Thyroid gland (tissue), 4 donors: ENCODE data around the gene GPR158. TPM values are rescaled to one million over a fixed set of nuclear protein-coding genes. Genes with fewer than 3 reads are reported as not detected.

Experiments used
- DNase-seq, 2 donors: peaks; one replicate each; pipeline ENCODE4 v3.0.0-alpha.2; 2019
- H3K27ac ChIP-seq, 3 donors: fragments of 200-600 bp; sonication (generic); 1 replicate in 2 of 3; 2 replicates in 1 of 3; pipeline ENCODE4 v1.5.1; 2016 to 2019; ENCODE audit warnings: mild to moderate bottlenecking in 1 of 3, moderate library complexity in 1 of 3
- H3K27me3 ChIP-seq: fragments of 200-600 bp; sonication (generic); one replicate; pipeline ENCODE4 v1.5.1; 2019
- H3K36me3 ChIP-seq, 2 donors: fragments of 200-600 bp; sonication (generic); one replicate each; pipeline ENCODE4 v1.5.1; 2016 to 2019
- H3K4me1 ChIP-seq, 2 donors: fragments of 200-600 bp; sonication (generic); one replicate each; pipeline ENCODE4 v1.5.1; 2017 to 2019
- H3K4me3 ChIP-seq, 3 donors: fragments of 200-600 bp; sonication (generic); replicated peaks in 1 of 3; 1 replicate in 2 of 3; 2 replicates in 1 of 3; pipeline ENCODE4 v1.5.1; 2016; ENCODE audit warnings: mild to moderate bottlenecking in 1 of 3
- H3K9me3 ChIP-seq: fragments of 200-600 bp; sonication (generic); one replicate; pipeline ENCODE4 v1.5.1; 2017
- CTCF ChIP-seq, 6 experiments: fragments of 200-600 bp in 3 of 6; fragments of 450-650 bp in 3 of 6; sonication (generic) in 3 of 6; IDR thresholded peaks; one replicate each; pipeline ENCODE4 v1.5.1; 2016 to 2019; ENCODE audit warnings: antibody characterized with exemption in 6 of 6, mild to moderate bottlenecking in 2 of 6, inconsistent platforms in 1 of 6, moderate library complexity in 1 of 6
- POLR2A ChIP-seq, 2 donors: fragments of 450-650 bp; IDR thresholded peaks; one replicate each; pipeline ENCODE4 v1.6.1; 2017; ENCODE audit warnings: antibody characterized with exemption in 2 of 2, mild to moderate bottlenecking in 2 of 2, moderate library complexity in 1 of 2
- WGBS, 2 donors: methylation state at CpG; one replicate each; pipeline ENCODE4 v1.1.5; 2017; 5-methylcytosine and 5-hydroxymethylcytosine counted together
- intact Hi-C: fragments of 100-400 bp; cut with DNase I; formaldehyde crosslinking; loops from one replicate; pipeline ENCODE4 v1.15.1; 2023
- total RNA-seq, 4 donors: library from RNA; depleted of rRNA; stranded (reverse); fragments of >200 nt; gene quantifications; one replicate each; pipeline ENCODE4 v1.2.3, GENCODE V29; 2016

Gene GPR158
- total RNA-seq, 4 donors from 2014 or later: 0.13 to 1.9 (median 1.2) TPM

- TF ChIP-seq POLR2A (IDR thresholded peaks at IDR 0.05) (no peak), CTCF (IDR thresholded peaks at IDR 0.05) (no peak)
- no peak for DNase-seq
- no peaks in the 10 kb centered on the region for H3K27me3 ChIP-seq
- no peak overlapping the region for H3K4me3 ChIP-seq
- no peaks in the 10 kb centered on the region for H3K9me3 ChIP-seq
- 50 to 82% methylated on average over 1 of the region's 1 CpG for whole genome bisulfite sequencing, 2 donors
- H3K27ac ChIP-seq: no peak overlapping the region
- no peaks in the 10 kb centered on the region for H3K4me1 ChIP-seq
- H3K36me3 ChIP-seq: no peaks in the 10 kb centered on the region
- intact Hi-C loops: no loop called here
These were observed 45.4 kb downstream of the GPR158 start for GRCh38 chr10:25220156-25220555.

DNA sequence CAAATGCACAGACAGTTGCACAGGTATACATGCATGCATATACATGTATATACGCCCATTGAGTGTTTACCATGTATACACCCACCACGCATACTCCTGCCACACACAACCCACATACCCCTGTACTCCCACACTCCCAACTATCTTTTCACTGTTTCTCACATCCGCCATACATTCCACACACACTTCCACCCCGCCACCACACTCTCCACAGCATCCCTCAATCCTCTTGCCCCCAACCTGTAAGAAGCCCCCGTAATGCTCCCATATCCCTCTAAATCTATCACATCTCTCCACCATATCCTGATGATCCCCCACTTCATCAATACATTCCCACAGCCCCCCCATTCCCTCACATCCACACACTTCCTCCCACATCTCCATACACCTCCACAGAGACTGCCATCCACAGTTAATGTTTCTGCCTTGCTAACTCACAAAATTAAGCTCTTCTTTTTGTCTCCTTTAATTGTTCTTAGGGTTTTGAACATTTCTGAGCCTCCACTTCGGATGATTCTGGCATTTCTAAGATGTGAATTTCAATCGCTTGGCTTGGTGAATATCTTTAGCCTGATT is 47.4 kb downstream of the GPR158 start:
- Histone ChIP-seq H3K36me3 (no peaks in the 10 kb centered on the region), H3K9me3 (no peaks in the 10 kb centered on the region), H3K27ac (no peak overlapping the region), H3K4me1 (no peaks in the 10 kb centered on the region), H3K4me3 (no peak overlapping the region), H3K27me3 (no peaks in the 10 kb centered on the region)
- DNase-seq: no peak
- WGBS, 2 donors: 92 to 95% methylated on average over 7 of the region's 7 CpGs
- intact Hi-C loops: no loop called here
- TF ChIP-seq CTCF (IDR thresholded peaks at IDR 0.05) (no peak), POLR2A (IDR thresholded peaks at IDR 0.05) (no peak)

- H3K27ac ChIP-seq: no peak overlapping the region
- no peaks in the 10 kb centered on the region for H3K9me3 ChIP-seq
- H3K4me3 ChIP-seq: no peak overlapping the region
- H3K36me3 ChIP-seq: no peaks in the 10 kb centered on the region
- H3K27me3 ChIP-seq: no peaks in the 10 kb centered on the region
- peak; percentile 17 to 55 for DNase-seq
- WGBS, 2 donors: 24% methylated on average over 7 of the region's 7 CpGs
- no peaks in the 10 kb centered on the region for H3K4me1 ChIP-seq
- intact Hi-C loops: no loop called here
- TF ChIP-seq CTCF (IDR thresholded peaks at IDR 0.05) (peak in 5 of 6 experiments; percentile 39 to 75 (median 64)), POLR2A (IDR thresholded peaks at IDR 0.05) (no peak)
These were observed 52.2 kb downstream of the GPR158 start for GRCh38 chr10:25226775-25227682.

DNA sequence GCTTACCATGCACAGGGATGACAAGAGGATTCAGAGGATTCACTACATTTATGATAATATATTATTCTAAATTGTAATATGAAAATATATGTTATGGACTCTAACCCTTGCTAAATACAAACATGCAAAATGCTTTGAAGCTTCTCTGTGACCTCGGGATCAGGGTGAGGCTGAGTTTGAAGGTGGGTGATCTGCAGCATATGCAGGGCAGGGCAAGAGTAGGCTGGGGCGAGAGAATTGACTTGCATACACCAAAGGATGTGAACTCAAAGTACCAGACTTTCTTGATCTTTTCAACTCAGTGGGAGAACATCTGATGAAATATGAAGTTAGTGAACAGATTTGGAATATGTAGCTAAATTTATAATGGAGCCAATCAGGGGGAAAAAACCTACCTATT is 57.0 kb downstream of the GPR158 start:
- 79 to 88% methylated on average over 2 of the region's 2 CpGs for WGBS, 2 donors
- Histone ChIP-seq H3K27me3 (no peaks in the 10 kb centered on the region), H3K4me3 (no peak overlapping the region), H3K27ac (no peak overlapping the region), H3K36me3 (no peaks in the 10 kb centered on the region), H3K4me1 (no peaks in the 10 kb centered on the region), H3K9me3 (no peaks in the 10 kb centered on the region)
- TF ChIP-seq POLR2A (IDR thresholded peaks at IDR 0.05) (no peak), CTCF (IDR thresholded peaks at IDR 0.05) (no peak)
- DNase-seq: no peak
- intact Hi-C loops: no loop called here

DNA sequence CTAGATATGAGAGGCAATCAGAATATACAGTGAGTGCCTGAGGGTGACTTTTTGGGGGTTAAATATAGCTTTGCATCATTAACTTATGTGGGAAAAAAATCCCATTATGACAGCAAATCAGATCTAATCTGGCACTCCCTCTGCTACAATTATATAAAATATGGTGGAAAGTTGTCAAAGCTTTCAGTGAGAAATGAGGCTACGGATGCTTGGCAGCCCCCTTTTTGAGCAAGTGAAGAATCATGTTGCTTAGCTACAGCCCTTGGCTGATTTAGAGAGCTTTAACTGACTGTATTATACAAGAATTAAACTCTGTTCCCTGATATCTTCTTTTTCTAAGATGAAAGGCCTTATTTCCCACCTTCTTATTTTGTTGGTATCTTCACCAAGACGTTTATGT is 57.4 kb downstream of the GPR158 start:
- no peaks in the 10 kb centered on the region for H3K27me3 ChIP-seq
- H3K36me3 ChIP-seq: no peaks in the 10 kb centered on the region
- intact Hi-C loops: no loop called here
- H3K4me1 ChIP-seq: no peaks in the 10 kb centered on the region
- no peak overlapping the region for H3K27ac ChIP-seq
- H3K9me3 ChIP-seq: no peaks in the 10 kb centered on the region
- TF ChIP-seq POLR2A (IDR thresholded peaks at IDR 0.05): no peak
- DNase-seq: no peak
- H3K4me3 ChIP-seq: no peak overlapping the region
- 49 to 51% methylated on average over 2 of the region's 2 CpGs for WGBS, 2 donors
